HEK293 (cell line): ENCODE data around the gene STOML3.

Experiments
- CTCF ChIA-PET: fragments of 350-600 bp; formaldehyde crosslinking; extraction: SDS; loops from one replicate; lab custom pipeline; 2021; ENCODE audit warnings: antibody characterized with exemption; lab: Yijun Ruan, JAX
- POLR2A ChIA-PET: fragments of 300-600 bp; formaldehyde crosslinking; extraction: SDS; loops from one replicate; lab custom pipeline; 2020; ENCODE audit warnings: antibody characterized with exemption, inconsistent platforms; lab: Yijun Ruan, JAX
- H3K27ac ChIP-seq: fragments of 200-500 bp; sonication (Bioruptor generic); 2 replicates; pipeline ENCODE4 v1.5.1; 2014; ENCODE audit warnings: low read depth, low read length, control low read depth, inconsistent platforms; ENCODE audit errors: extremely low read depth
- H3K36me3 ChIP-seq, 2 experiments: fragments of 200-500 bp in 1 of 2; sonication (Bioruptor generic) in 1 of 2; 1 replicate in 1 of 2; 2 replicates in 1 of 2; pipeline ENCODE4 v1.5.1; 2014 to 2017; ENCODE audit warnings: inconsistent platforms in 2 of 2, low read length in 2 of 2; ENCODE audit not compliant: control insufficient read depth in 2 of 2, insufficient read depth in 1 of 2
- H3K4me1 ChIP-seq: fragments of 200-500 bp; sonication (Bioruptor generic); 2 replicates; pipeline ENCODE4 v1.5.1; 2014; ENCODE audit warnings: mild to moderate bottlenecking, low read length, inconsistent platforms; ENCODE audit not compliant: control insufficient read depth, insufficient read depth
- H3K4me3 ChIP-seq: 2 replicates; pipeline ENCODE4 v1.5.1; 2011; ENCODE audit warnings: low read depth, mild to moderate bottlenecking, control low read depth, low read length, moderate library complexity
- H3K9me3 ChIP-seq: fragments of 200-500 bp; sonication (Bioruptor generic); 2 replicates; pipeline ENCODE4 v1.5.1; 2014; ENCODE audit warnings: low read depth, low read length, inconsistent platforms; ENCODE audit not compliant: control insufficient read depth, insufficient read depth
- ZNF140 ChIP-seq: fragments of 450-650 bp; formaldehyde crosslinking; IDR thresholded peaks from 2 replicates; pipeline ENCODE4 v1.5.1; 2016; ENCODE audit warnings: missing biosample characterization, missing genetic modification characterization
- ZNF521 ChIP-seq: fragments of 450-650 bp; formaldehyde crosslinking; IDR thresholded peaks from 2 replicates; pipeline ENCODE4 v1.5.1; 2017; ENCODE audit warnings: missing biosample characterization, mild to moderate bottlenecking, missing genetic modification characterization
- ZNF548 ChIP-seq: fragments of 450-650 bp; formaldehyde crosslinking; IDR thresholded peaks from 2 replicates; pipeline ENCODE4 v1.5.1; 2016; ENCODE audit warnings: missing biosample characterization, missing genetic modification characterization
- ZNF555 ChIP-seq: fragments of 450-650 bp; formaldehyde crosslinking; conservative IDR thresholded peaks from 2 replicates; pipeline ENCODE4 v1.5.1; 2017; ENCODE audit warnings: missing biosample characterization, mild to moderate bottlenecking, missing genetic modification characterization, inconsistent platforms
- ZNF600 ChIP-seq: fragments of 450-650 bp; formaldehyde crosslinking; IDR thresholded peaks from 2 replicates; pipeline ENCODE4 v1.5.1; 2016; ENCODE audit warnings: missing biosample characterization, missing genetic modification characterization
- ZNF629 ChIP-seq: fragments of 450-650 bp; formaldehyde crosslinking; IDR thresholded peaks from 2 replicates; pipeline ENCODE4 v1.5.1; 2017; ENCODE audit warnings: missing biosample characterization, missing genetic modification characterization
- ZNF658 ChIP-seq: fragments of 450-650 bp; formaldehyde crosslinking; IDR thresholded peaks from 2 replicates; pipeline ENCODE4; 2016; ENCODE audit warnings: missing biosample characterization, missing genetic modification characterization
- ZNF677 ChIP-seq: fragments of 450-650 bp; IDR thresholded peaks from 2 replicates; pipeline ENCODE4 v1.5.0; 2018; ENCODE audit warnings: missing biosample characterization, mild to moderate bottlenecking, missing genetic modification characterization, moderate library complexity
- ZNF837 ChIP-seq: fragments of 450-650 bp; formaldehyde crosslinking; IDR thresholded peaks from 2 replicates; pipeline ENCODE4 v1.5.1; 2016; ENCODE audit warnings: missing biosample characterization, missing genetic modification characterization
- TF ChIP-seq, protein P1 (sequence below): fragments of 450-650 bp; formaldehyde crosslinking; IDR thresholded peaks from 2 replicates; pipeline ENCODE4 v1.5.1; 2016; ENCODE audit warnings: missing biosample characterization, missing genetic modification characterization, low read depth
- TF ChIP-seq, protein P2 (sequence below): fragments of 450-650 bp; IDR thresholded peaks from 2 replicates; pipeline ENCODE4 v1.5.1; 2018; ENCODE audit warnings: missing biosample characterization, mild to moderate bottlenecking, missing genetic modification characterization
- TF ChIP-seq, protein P3 (sequence below): fragments of 450-650 bp; formaldehyde crosslinking; IDR thresholded peaks from 2 replicates; pipeline ENCODE4 v1.5.1; 2017; ENCODE audit warnings: missing biosample characterization, missing genetic modification characterization
- TF ChIP-seq, protein P4 (sequence below): fragments of 450-650 bp; formaldehyde crosslinking; IDR thresholded peaks from 2 replicates; pipeline ENCODE4 v1.5.1; 2016; ENCODE audit warnings: missing biosample characterization, missing genetic modification characterization, borderline replicate concordance

Gene STOML3

DNA sequence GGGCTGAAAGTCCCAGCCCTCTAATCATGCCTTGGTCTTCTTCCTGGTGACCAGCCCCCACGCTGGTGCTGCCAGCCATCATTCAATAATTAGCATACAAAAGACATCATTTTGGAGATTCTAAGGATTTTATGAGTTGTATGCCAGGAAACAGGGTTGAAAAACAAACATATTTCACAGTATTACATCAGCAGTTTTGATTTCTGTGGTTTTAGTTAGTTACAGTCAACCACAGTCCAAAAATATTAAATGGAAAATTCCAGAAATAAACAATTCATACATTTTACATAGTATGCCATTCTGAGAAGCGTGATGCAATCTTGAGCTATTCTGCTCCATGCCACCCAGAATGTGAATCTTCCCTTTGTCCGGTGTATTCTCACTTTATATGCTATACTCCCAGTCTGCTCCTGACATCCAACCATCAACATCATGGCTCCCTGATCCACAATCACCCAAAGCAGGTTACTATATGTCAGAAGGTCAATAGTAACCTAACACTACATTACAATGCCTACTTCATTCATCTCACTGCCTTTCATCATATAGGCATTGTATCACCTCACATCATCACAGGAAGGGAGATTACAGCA lies 49.2 kb downstream of the STOML3 start (continued):
- TF ChIP-seq ZNF140 (tag by site-specific recombination) (peak; percentile 89), ZNF555 (tag by site-specific recombination) (no peak), ZNF658 (tag by site-specific recombination) (no peak), ZNF677 (tag by site-specific recombination) (no peak)
- TF ChIP-seq, protein P1, sequence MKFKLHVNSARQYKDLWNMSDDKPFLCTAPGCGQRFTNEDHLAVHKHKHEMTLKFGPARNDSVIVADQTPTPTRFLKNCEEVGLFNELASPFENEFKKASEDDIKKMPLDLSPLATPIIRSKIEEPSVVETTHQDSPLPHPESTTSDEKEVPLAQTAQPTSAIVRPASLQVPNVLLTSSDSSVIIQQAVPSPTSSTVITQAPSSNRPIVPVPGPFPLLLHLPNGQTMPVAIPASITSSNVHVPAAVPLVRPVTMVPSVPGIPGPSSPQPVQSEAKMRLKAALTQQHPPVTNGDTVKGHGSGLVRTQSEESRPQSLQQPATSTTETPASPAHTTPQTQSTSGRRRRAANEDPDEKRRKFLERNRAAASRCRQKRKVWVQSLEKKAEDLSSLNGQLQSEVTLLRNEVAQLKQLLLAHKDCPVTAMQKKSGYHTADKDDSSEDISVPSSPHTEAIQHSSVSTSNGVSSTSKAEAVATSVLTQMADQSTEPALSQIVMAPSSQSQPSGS (tag by site-specific recombination) = peak; percentile 27; the same call in 1 of the 2 replicates
- TF ChIP-seq, protein P2, sequence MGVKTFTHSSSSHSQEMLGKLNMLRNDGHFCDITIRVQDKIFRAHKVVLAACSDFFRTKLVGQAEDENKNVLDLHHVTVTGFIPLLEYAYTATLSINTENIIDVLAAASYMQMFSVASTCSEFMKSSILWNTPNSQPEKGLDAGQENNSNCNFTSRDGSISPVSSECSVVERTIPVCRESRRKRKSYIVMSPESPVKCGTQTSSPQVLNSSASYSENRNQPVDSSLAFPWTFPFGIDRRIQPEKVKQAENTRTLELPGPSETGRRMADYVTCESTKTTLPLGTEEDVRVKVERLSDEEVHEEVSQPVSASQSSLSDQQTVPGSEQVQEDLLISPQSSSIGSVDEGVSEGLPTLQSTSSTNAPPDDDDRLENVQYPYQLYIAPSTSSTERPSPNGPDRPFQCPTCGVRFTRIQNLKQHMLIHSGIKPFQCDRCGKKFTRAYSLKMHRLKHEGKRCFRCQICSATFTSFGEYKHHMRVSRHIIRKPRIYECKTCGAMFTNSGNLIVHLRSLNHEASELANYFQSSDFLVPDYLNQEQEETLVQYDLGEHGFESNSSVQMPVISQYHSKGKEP (tag by site-specific recombination) = no peak
- TF ChIP-seq, protein P3, sequence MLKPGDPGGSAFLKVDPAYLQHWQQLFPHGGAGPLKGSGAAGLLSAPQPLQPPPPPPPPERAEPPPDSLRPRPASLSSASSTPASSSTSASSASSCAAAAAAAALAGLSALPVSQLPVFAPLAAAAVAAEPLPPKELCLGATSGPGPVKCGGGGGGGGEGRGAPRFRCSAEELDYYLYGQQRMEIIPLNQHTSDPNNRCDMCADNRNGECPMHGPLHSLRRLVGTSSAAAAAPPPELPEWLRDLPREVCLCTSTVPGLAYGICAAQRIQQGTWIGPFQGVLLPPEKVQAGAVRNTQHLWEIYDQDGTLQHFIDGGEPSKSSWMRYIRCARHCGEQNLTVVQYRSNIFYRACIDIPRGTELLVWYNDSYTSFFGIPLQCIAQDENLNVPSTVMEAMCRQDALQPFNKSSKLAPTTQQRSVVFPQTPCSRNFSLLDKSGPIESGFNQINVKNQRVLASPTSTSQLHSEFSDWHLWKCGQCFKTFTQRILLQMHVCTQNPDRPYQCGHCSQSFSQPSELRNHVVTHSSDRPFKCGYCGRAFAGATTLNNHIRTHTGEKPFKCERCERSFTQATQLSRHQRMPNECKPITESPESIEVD (tag by site-specific recombination) = peak; percentile 30; the same call in 1 of the 2 replicates

GRCh38 chr13:38933786-38934185 lies 56.8 kb downstream of the STOML3 start:
- Histone ChIP-seq H3K4me3 (no peak overlapping the region), H3K27ac (no peak overlapping the region), H3K4me1 (no peaks in the 10 kb centered on the region), H3K36me3 (no peaks in the 10 kb centered on the region)
- CTCF ChIA-PET = interaction anchor here (0.6 kb wide), 1 partner anchor 83 kb away, joined by 3 read pairs; no protein-coding TSS in a partner anchor
- POLR2A ChIA-PET = interaction anchor here (0.6 kb wide), 1 partner anchor 85 kb away, joined by 7 read pairs; no protein-coding TSS in a partner anchor
- TF ChIP-seq ZNF548 (tag by site-specific recombination) (no peak), ZNF521 (no peak), ZNF629 (0 out of 2 replicates have a peak, but pooled peaks have one; percentile 22), ZNF600 (tag by site-specific recombination) (no peak), ZNF837 (tag by site-specific recombination) (no peak)
- TF ChIP-seq, protein P1 (tag by site-specific recombination) = peak; percentile 92
- TF ChIP-seq, protein P3 (tag by site-specific recombination) = 0 out of 2 replicates have a peak, but pooled peaks have one; percentile 6
- TF ChIP-seq, protein P4, sequence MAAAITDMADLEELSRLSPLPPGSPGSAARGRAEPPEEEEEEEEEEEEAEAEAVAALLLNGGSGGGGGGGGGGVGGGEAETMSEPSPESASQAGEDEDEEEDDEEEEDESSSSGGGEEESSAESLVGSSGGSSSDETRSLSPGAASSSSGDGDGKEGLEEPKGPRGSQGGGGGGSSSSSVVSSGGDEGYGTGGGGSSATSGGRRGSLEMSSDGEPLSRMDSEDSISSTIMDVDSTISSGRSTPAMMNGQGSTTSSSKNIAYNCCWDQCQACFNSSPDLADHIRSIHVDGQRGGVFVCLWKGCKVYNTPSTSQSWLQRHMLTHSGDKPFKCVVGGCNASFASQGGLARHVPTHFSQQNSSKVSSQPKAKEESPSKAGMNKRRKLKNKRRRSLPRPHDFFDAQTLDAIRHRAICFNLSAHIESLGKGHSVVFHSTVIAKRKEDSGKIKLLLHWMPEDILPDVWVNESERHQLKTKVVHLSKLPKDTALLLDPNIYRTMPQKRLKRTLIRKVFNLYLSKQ (tag by site-specific recombination) = no peak
- TF ChIP-seq, all 188 proteins: peak for 3
- no peaks in the 10 kb centered on the region for H3K9me3 ChIP-seq
